Karpas-422 (cell line): ENCODE results near the gene APRT. TPM values are rescaled to one million over a fixed set of nuclear protein-coding genes. Genes with fewer than 3 reads are reported as not detected.

Experiments used
- DNase-seq: peaks from one replicate; pipeline ENCODE4 v3.0.0-alpha.2; 2015
- H2AFZ ChIP-seq: fragments of 200-600 bp; sonication (generic); 2 replicates; pipeline ENCODE4 v1.6.1; 2014; ENCODE audit warnings: antibody characterized with exemption, low read length, mixed read lengths
- H3K27ac ChIP-seq: fragments of 200-600 bp; sonication (generic); 2 replicates; pipeline ENCODE4 v1.5.1; 2014; ENCODE audit warnings: mild to moderate bottlenecking, low read length, moderate library complexity
- H3K27me3 ChIP-seq: fragments of 200-600 bp; sonication (generic); 2 replicates; pipeline ENCODE4 v1.6.1; 2014; ENCODE audit warnings: low read length, mixed read lengths
- H3K36me3 ChIP-seq: fragments of 200-600 bp; sonication (generic); 2 replicates; pipeline ENCODE4 v1.6.1; 2014; ENCODE audit warnings: low read length, mixed read lengths; ENCODE audit not compliant: insufficient read depth
- H3K4me1 ChIP-seq: fragments of 200-600 bp; sonication (generic); 2 replicates; pipeline ENCODE4 v1.6.1; 2014; ENCODE audit warnings: mild to moderate bottlenecking, low read length, mixed read lengths
- H3K4me2 ChIP-seq: fragments of 200-600 bp; sonication (generic); 2 replicates; pipeline ENCODE4 v1.6.1; 2014; ENCODE audit warnings: low read length, low read depth, mild to moderate bottlenecking; ENCODE audit not compliant: poor library complexity, severe bottlenecking
- H3K4me3 ChIP-seq: fragments of 200-600 bp; sonication (generic); 2 replicates; pipeline ENCODE4 v1.5.1; 2014; ENCODE audit warnings: mild to moderate bottlenecking, antibody characterized with exemption, low read length, mixed read lengths
- H3K79me2 ChIP-seq: fragments of 200-600 bp; sonication (generic); 2 replicates; pipeline ENCODE4 v1.6.1; 2014; ENCODE audit warnings: mild to moderate bottlenecking, low read length, mixed read lengths
- H3K9ac ChIP-seq: fragments of 200-600 bp; sonication (generic); 2 replicates; pipeline ENCODE4 v1.6.0; 2014; ENCODE audit warnings: low read length
- H3K9me2 ChIP-seq: fragments of 200-600 bp; sonication (generic), shearing (Covaris generic); replicated peaks from 2 replicates; pipeline ENCODE4 v1.6.0; 2014; ENCODE audit warnings: mild to moderate bottlenecking, low read length, moderate library complexity; ENCODE audit not compliant: insufficient read depth
- H3K9me3 ChIP-seq: fragments of 300-700, 200-600 bp; sonication (generic); 2 replicates; pipeline ENCODE4 v1.6.1; 2014; ENCODE audit warnings: low read length, mixed read lengths
- H4K20me1 ChIP-seq: fragments of 200-600 bp; sonication (generic); 2 replicates; pipeline ENCODE4 v1.6.1; 2014; ENCODE audit warnings: mild to moderate bottlenecking, antibody characterized with exemption, low read length, low read depth; ENCODE audit not compliant: insufficient read depth
- total RNA-seq: library from RNA; depleted of rRNA; stranded (reverse); fragments of >200 nt; shearing (Covaris generic); gene quantifications from 2 replicates; pipeline ENCODE4 v1.2.3, GENCODE V29; 2014; ENCODE audit warnings: low replicate concordance

The APRT gene
- total RNA-seq, 1 experiment from 2014 or later = 193 TPM

GRCh38 chr16:88839026-88839529 lies 27.4 kb upstream of the APRT start:
- Histone ChIP-seq H3K36me3 (no peaks in the 10 kb centered on the region), H4K20me1 (no peaks in the 10 kb centered on the region), H3K27ac (no peak overlapping the region), H3K79me2 (no peaks in the 10 kb centered on the region), H3K4me1 (no peaks in the 10 kb centered on the region), H3K4me2 (no peak overlapping the region), H3K9me2 (no peaks in the 10 kb centered on the region), H3K9ac (no peak overlapping the region), H2AFZ (no peak overlapping the region), H3K4me3 (no peak overlapping the region), H3K9me3 (no peaks in the 10 kb centered on the region), H3K27me3 (no peaks in the 10 kb centered on the region)
- DNase-seq = no peak

- H4K20me1 ChIP-seq = no peaks in the 10 kb centered on the region
- no peaks in the 10 kb centered on the region for H3K9me3 ChIP-seq
- no peak overlapping the region for H3K4me2 ChIP-seq
- no peaks in the 10 kb centered on the region for H3K9me2 ChIP-seq
- no peak overlapping the region for H2AFZ ChIP-seq
- no peaks in the 10 kb centered on the region for H3K27me3 ChIP-seq
- no peak for DNase-seq
- H3K79me2 ChIP-seq = no peaks in the 10 kb centered on the region
- H3K4me3 ChIP-seq = no peak overlapping the region
- no peaks in the 10 kb centered on the region for H3K4me1 ChIP-seq
- no peak overlapping the region for H3K9ac ChIP-seq
- H3K36me3 ChIP-seq = no peaks in the 10 kb centered on the region
- H3K27ac ChIP-seq = no peak overlapping the region
Observed at GRCh38 chr16:88838566-88838965, 26.8 kb upstream of the APRT start.

GRCh38 chr16:88837806-88838205 lies 26.1 kb upstream of the APRT start:
- Histone ChIP-seq H3K4me2 (no peak overlapping the region), H3K9me2 (no peaks in the 10 kb centered on the region), H3K36me3 (no peaks in the 10 kb centered on the region), H2AFZ (no peak overlapping the region), H3K27ac (no peak overlapping the region), H3K4me1 (no peaks in the 10 kb centered on the region), H3K4me3 (no peak overlapping the region), H3K27me3 (no peaks in the 10 kb centered on the region), H3K79me2 (no peaks in the 10 kb centered on the region), H4K20me1 (no peaks in the 10 kb centered on the region), H3K9me3 (no peaks in the 10 kb centered on the region), H3K9ac (no peak overlapping the region)
- DNase-seq = no peak

- Histone ChIP-seq H3K36me3 (no peaks in the 10 kb centered on the region), H3K4me3 (no peak overlapping the region), H4K20me1 (no peaks in the 10 kb centered on the region), H3K9ac (no peak overlapping the region), H3K79me2 (no peaks in the 10 kb centered on the region), H3K9me2 (no peaks in the 10 kb centered on the region), H3K4me1 (no peaks in the 10 kb centered on the region), H3K4me2 (no peak overlapping the region), H2AFZ (no peak overlapping the region), H3K9me3 (no peaks in the 10 kb centered on the region), H3K27ac (no peak overlapping the region), H3K27me3 (no peaks in the 10 kb centered on the region)
- DNase-seq = no peak
Observed at GRCh38 chr16:88836791-88837190, 25.1 kb upstream of the APRT start.

- no peak overlapping the region for H3K4me2 ChIP-seq
Observed at GRCh38 chr16:88835818-88836217, 24.1 kb upstream of the APRT start.

GRCh38 chr16:88835383-88835782 lies 23.7 kb upstream of the APRT start:
- H3K9me3 ChIP-seq = no peaks in the 10 kb centered on the region
- no peaks in the 10 kb centered on the region for H4K20me1 ChIP-seq
- H3K27me3 ChIP-seq = no peaks in the 10 kb centered on the region
- no peak overlapping the region for H3K4me3 ChIP-seq
- H3K9me2 ChIP-seq = no peaks in the 10 kb centered on the region
- H3K4me2 ChIP-seq = no peak overlapping the region
- H3K4me1 ChIP-seq = no peaks in the 10 kb centered on the region
- H3K79me2 ChIP-seq = no peaks in the 10 kb centered on the region
- no peak overlapping the region for H3K27ac ChIP-seq
- DNase-seq = no peak
- H3K36me3 ChIP-seq = no peaks in the 10 kb centered on the region
- no peak overlapping the region for H3K9ac ChIP-seq
- no peak overlapping the region for H2AFZ ChIP-seq

More at GRCh38 chr16:88835818-88836217, 24.1 kb upstream of the APRT start:
- no peaks in the 10 kb centered on the region for H3K27me3 ChIP-seq
- no peaks in the 10 kb centered on the region for H3K9me3 ChIP-seq
- DNase-seq = no peak
- no peaks in the 10 kb centered on the region for H3K36me3 ChIP-seq
- H3K79me2 ChIP-seq = no peaks in the 10 kb centered on the region
- no peak overlapping the region for H3K27ac ChIP-seq
- no peak overlapping the region for H2AFZ ChIP-seq
- no peak overlapping the region for H3K9ac ChIP-seq
- no peaks in the 10 kb centered on the region for H3K4me1 ChIP-seq
- no peaks in the 10 kb centered on the region for H4K20me1 ChIP-seq
- H3K4me3 ChIP-seq = no peak overlapping the region
- H3K9me2 ChIP-seq = no peaks in the 10 kb centered on the region

- no peak overlapping the region for H3K27ac ChIP-seq
- H3K4me1 ChIP-seq = no peaks in the 10 kb centered on the region
- no peaks in the 10 kb centered on the region for H3K36me3 ChIP-seq
- no peaks in the 10 kb centered on the region for H3K9me2 ChIP-seq
- no peak overlapping the region for H3K9ac ChIP-seq
- H3K4me2 ChIP-seq = no peak overlapping the region
- H3K79me2 ChIP-seq = no peaks in the 10 kb centered on the region
- no peaks in the 10 kb centered on the region for H4K20me1 ChIP-seq
- no peak overlapping the region for H2AFZ ChIP-seq
- no peak for DNase-seq
- no peaks in the 10 kb centered on the region for H3K27me3 ChIP-seq
- H3K9me3 ChIP-seq = no peaks in the 10 kb centered on the region
- no peak overlapping the region for H3K4me3 ChIP-seq
Observed at GRCh38 chr16:88834670-88835069, 22.9 kb upstream of the APRT start.

- Histone ChIP-seq H3K4me1 (no peaks in the 10 kb centered on the region), H3K79me2 (no peaks in the 10 kb centered on the region), H3K36me3 (no peaks in the 10 kb centered on the region), H2AFZ (no peak overlapping the region), H3K9me3 (no peaks in the 10 kb centered on the region), H3K27ac (no peak overlapping the region), H4K20me1 (no peaks in the 10 kb centered on the region), H3K27me3 (no peaks in the 10 kb centered on the region), H3K9ac (no peak overlapping the region), H3K9me2 (no peaks in the 10 kb centered on the region), H3K4me2 (no peak overlapping the region), H3K4me3 (no peak overlapping the region)
- no peak for DNase-seq
Observed at GRCh38 chr16:88833086-88833485, 21.4 kb upstream of the APRT start.

GRCh38 chr16:88831838-88832237 lies 20.1 kb upstream of the APRT start:
- Histone ChIP-seq H2AFZ (no peak overlapping the region), H3K27ac (no peak overlapping the region), H3K9me2 (no peaks in the 10 kb centered on the region), H4K20me1 (no peaks in the 10 kb centered on the region), H3K4me1 (no peaks in the 10 kb centered on the region), H3K27me3 (no peaks in the 10 kb centered on the region), H3K4me3 (no peak overlapping the region), H3K36me3 (no peaks in the 10 kb centered on the region), H3K4me2 (no peak overlapping the region), H3K9ac (no peak overlapping the region), H3K79me2 (no peaks in the 10 kb centered on the region), H3K9me3 (no peaks in the 10 kb centered on the region)
- no peak for DNase-seq
